Panc1 (cell line): Measurements from ENCODE around the gene GRIP1.

Source experiments
- POLR2AphosphoS5 ChIP-seq: IDR thresholded peaks from 2 replicates; pipeline ENCODE4 v1.6.1; 2012; ENCODE audit warnings: mild to moderate bottlenecking, low read depth, low read length, moderate library complexity
- TF ChIP-seq, protein P1 (sequence below): fragments of 450-650 bp; IDR thresholded peaks from 2 replicates; pipeline ENCODE4 v1.5.1; 2017; ENCODE audit warnings: mild to moderate bottlenecking
- TF ChIP-seq, protein P2 (sequence below), 2 experiments: IDR thresholded peaks; 2 replicates each; pipeline ENCODE4 v1.6.1; 2011 to 2012; ENCODE audit warnings: low read depth in 2 of 2, control low read depth in 1 of 2, low read length in 1 of 2, mild to moderate bottlenecking in 1 of 2, moderate library complexity in 1 of 2; ENCODE audit not compliant: insufficient read depth in 1 of 2

DNA sequence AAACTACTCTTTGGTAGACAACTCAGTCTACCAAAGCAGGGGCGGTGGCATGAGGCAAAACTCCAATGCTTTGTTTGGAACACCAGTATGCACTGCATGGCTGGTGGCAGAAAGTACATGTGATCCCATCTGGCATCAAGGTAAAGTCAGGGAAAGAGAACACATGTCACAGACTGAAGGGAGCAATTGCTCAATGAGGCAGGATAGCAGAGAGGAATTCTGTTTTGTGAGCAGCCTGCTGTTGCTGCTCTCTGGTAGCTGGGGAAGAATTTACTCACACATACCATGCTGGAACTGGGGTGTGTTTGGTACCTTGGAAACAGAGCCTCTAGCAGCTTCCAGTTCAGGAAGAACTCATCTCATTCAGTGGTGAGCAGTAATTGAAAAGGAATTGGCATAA is 291.8 kb downstream of the GRIP1 start:
- TF ChIP-seq POLR2AphosphoS5: no peak
- TF ChIP-seq, protein P1, sequence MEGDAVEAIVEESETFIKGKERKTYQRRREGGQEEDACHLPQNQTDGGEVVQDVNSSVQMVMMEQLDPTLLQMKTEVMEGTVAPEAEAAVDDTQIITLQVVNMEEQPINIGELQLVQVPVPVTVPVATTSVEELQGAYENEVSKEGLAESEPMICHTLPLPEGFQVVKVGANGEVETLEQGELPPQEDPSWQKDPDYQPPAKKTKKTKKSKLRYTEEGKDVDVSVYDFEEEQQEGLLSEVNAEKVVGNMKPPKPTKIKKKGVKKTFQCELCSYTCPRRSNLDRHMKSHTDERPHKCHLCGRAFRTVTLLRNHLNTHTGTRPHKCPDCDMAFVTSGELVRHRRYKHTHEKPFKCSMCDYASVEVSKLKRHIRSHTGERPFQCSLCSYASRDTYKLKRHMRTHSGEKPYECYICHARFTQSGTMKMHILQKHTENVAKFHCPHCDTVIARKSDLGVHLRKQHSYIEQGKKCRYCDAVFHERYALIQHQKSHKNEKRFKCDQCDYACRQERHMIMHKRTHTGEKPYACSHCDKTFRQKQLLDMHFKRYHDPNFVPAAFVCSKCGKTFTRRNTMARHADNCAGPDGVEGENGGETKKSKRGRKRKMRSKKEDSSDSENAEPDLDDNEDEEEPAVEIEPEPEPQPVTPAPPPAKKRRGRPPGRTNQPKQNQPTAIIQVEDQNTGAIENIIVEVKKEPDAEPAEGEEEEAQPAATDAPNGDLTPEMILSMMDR: no peak
- TF ChIP-seq, protein P2, sequence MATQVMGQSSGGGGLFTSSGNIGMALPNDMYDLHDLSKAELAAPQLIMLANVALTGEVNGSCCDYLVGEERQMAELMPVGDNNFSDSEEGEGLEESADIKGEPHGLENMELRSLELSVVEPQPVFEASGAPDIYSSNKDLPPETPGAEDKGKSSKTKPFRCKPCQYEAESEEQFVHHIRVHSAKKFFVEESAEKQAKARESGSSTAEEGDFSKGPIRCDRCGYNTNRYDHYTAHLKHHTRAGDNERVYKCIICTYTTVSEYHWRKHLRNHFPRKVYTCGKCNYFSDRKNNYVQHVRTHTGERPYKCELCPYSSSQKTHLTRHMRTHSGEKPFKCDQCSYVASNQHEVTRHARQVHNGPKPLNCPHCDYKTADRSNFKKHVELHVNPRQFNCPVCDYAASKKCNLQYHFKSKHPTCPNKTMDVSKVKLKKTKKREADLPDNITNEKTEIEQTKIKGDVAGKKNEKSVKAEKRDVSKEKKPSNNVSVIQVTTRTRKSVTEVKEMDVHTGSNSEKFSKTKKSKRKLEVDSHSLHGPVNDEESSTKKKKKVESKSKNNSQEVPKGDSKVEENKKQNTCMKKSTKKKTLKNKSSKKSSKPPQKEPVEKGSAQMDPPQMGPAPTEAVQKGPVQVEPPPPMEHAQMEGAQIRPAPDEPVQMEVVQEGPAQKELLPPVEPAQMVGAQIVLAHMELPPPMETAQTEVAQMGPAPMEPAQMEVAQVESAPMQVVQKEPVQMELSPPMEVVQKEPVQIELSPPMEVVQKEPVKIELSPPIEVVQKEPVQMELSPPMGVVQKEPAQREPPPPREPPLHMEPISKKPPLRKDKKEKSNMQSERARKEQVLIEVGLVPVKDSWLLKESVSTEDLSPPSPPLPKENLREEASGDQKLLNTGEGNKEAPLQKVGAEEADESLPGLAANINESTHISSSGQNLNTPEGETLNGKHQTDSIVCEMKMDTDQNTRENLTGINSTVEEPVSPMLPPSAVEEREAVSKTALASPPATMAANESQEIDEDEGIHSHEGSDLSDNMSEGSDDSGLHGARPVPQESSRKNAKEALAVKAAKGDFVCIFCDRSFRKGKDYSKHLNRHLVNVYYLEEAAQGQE (IDR thresholded peaks at IDR 0.05; ENCODE audit: insufficient read depth in 1 of 2, low read depth in 2 of 2, low read length in 1 of 2): no peak
